K562 (cell line): ENCODE measurements around the gene SLC7A11.

Source experiments
- FOXP1 ChIP-seq: sonication (generic); formaldehyde crosslinking; IDR thresholded peaks from 2 replicates; pipeline ENCODE4 v1.8.0; 2022; ENCODE audit warnings: mild to moderate bottlenecking, missing genetic modification reagents
- POLR2G ChIP-seq: fragments of 200-400 bp; formaldehyde crosslinking; IDR thresholded peaks from 2 replicates; pipeline ENCODE4 v1.6.1; 2017; ENCODE audit warnings: low read depth, mild to moderate bottlenecking, antibody characterized with exemption, low read length, moderate library complexity
- RFX5 ChIP-seq: IDR thresholded peaks from 2 replicates; pipeline ENCODE4 v1.6.1; 2011; ENCODE audit warnings: low read depth, mild to moderate bottlenecking, improper control_type of control experiment, low read length
- U2AF2 ChIP-seq: fragments of 200-400 bp; formaldehyde crosslinking; optimal IDR thresholded peaks from 2 replicates; pipeline ENCODE3; 2017; ENCODE audit warnings: low read depth, mild to moderate bottlenecking, low read length

GRCh38 chr4:138255917-138256597, 13.9 kb upstream of the SLC7A11 start:
- TF ChIP-seq RFX5 (no peak), FOXP1 (CRISPR knock-in tag) (no peak), U2AF2 (no peak), POLR2G (no peak)
